CD4-positive, alpha-beta T cell treated with Interleukin-6 at 100 ng/mL for 8 hours (primary cell): ENCODE measurements around the gene ATP6V0A4.
"Not testable (repeated sequence)": the region's sequence is repeated elsewhere in the genome, so short reads cannot be mapped to it uniquely, and the experiment has no call there.

Experiments used
- DNase-seq: peaks from one replicate; pipeline ENCODE4 v3.0.0-alpha.2; 2020; ENCODE audit warnings: mixed read lengths, low spot score

The ATP6V0A4 gene

DNA sequence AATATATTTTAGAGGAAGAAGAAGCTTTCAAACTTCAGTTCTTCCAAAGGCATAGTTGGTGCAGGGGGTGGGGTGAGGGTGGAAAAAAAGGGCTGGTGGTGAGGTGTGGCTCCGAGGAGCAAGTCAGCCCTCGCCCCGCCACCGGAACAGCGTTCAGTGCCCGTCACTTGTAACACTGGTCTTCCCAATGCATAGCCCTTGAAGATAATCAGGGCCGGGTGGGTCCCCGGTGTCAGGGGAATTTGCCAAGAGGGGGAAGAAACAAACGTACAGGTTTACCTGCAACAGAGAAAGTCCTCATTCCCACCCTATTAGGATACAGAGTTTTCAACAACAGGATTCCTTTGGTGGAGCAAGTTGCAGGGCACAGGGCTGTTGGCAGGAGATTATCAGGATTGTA lies 98.3 kb downstream of the ATP6V0A4 start:
- DNase-seq = no peak

GRCh38 chr7:138698281-138698680 lies 99.7 kb downstream of the ATP6V0A4 start:
- no peak for DNase-seq

DNA sequence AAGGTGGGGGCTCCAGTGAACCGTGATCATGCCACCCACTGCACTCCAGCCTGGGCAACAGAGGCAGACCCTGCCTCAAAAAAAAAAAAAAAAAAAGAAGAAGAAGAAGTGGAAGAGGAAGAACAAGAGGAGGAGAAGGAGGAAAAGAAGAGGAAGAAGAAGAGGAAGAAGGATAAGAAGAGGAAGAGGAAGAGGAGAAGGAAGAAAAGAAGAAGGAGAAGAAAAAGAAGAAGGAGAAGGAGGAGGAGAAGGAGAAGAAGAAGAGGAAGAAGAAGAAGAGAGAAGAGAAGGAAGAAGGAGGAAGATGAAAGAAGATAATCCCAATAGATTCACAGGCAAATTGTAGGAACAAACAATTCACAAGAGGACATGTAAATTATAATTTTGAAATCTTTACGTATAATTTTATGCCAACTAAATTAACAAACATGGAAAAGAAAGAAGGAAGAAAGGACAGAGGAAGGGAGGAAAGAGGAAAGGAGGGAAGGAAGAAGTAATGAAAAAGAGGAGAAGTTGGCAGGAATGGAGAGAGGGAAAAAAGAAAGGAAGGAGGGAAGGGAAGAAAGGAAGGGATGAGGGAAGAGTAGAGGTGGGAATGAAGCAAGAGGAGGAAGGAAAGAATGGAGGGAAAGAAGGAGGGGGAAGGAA lies 100.3 kb downstream of the ATP6V0A4 start:
- DNase-seq = no peak

GRCh38 chr7:138695776-138696175 lies 102.2 kb downstream of the ATP6V0A4 start:
- not testable (repeated sequence) for DNase-seq

DNA sequence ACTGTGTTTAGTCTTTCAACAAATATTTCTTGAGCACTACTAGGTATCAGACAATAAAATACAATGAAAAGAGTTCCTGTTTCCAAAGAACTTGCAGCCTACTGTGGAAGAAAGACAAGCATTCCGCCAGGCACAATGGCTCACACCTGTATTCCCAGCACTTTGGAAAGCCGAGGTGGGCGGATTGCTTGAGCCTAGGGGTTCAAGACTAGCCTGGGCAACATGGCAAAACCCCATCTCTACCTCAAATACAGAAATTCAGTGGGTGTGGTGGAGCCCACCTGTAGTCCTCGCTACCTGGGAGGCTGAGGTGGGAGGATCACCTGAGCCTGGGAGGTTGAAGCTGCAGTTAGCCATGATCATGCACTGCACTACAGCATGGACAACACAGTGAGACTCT lies 102.9 kb downstream of the ATP6V0A4 start:
- DNase-seq = no peak

GRCh38 chr7:138691178-138691577 lies 106.8 kb downstream of the ATP6V0A4 start:
- DNase-seq = no peak

DNA sequence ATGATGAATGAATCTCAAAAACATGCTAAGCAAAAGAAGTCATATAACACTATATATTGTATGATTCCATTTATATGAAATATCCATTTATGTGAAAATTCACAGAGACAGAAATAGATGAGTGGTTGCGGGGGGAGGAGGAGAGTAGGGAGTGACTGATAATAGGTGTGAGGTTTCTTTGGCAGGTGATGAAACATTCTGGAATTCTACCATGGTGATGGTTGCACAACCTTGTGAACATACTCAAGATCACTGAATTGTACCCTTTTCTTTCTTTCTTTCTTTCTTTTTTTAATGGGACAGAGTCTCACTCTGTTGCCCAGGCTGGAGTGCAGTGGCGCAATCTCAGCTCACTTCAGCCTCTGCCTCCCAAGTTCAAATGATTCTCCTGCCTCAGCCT lies 107.5 kb downstream of the ATP6V0A4 start:
- DNase-seq = no peak

GRCh38 chr7:138688037-138688436 lies 110.0 kb downstream of the ATP6V0A4 start:
- DNase-seq = not testable (repeated sequence)

DNA sequence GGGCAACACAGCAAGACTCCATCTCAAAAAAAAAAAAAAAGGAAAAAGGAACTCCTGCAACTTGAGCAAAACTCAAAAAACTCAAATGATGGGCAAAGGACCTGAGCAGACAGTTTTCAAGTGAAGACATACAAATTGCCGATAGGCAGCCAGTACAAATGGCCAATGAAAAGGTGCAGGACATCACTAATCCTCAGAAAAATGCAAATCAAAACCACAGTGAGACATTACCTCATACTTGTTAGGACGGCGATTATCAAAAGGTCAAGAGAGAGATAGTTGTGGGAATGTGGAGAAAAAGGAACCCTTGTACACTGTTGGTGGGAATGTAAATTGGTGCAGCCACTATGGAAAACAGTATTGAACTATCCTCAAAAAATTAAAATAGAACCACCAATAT lies 113.7 kb downstream of the ATP6V0A4 start:
- no peak for DNase-seq

- no peak for DNase-seq
Measured at GRCh38 chr7:138679793-138680192, 118.2 kb downstream of the ATP6V0A4 start.

DNA sequence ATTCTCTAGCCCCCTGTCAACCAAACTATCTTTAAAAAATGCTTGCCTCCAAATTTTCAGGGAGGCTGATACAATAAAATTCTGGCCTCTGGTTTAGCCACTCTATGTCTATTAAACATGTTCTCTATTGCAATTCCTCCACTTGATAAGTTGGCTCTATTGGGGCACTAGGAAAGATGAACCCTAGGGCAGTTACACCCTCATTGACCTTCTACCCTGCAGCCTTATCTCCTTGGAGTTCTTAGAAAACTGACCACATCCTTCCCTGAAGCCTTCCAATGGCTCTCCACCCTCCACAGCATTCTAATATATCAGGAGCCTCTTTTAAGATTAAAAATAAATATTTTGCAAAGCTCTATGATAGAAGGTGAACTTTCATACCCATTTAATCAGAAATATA lies 127.4 kb downstream of the ATP6V0A4 start:
- DNase-seq = no peak

DNA sequence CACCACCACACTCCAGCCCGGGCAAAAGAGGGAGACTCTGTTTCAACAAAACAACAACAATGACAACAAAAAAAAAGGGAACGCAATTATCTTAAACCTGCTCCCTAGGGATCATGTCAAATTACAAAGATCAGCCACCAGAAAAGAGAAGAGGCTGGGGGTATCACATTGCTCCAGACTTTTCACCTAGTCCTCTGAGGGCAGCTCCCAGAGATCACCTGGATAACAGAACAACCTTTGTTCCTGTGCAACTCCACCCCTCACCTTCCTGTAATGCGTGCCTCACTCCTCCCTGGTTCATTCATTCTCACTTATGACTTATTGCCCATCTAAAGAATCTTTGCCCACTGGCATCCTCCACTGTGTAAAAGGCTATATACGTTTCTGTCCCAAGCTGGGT lies 128.6 kb downstream of the ATP6V0A4 start:
- no peak for DNase-seq

DNA sequence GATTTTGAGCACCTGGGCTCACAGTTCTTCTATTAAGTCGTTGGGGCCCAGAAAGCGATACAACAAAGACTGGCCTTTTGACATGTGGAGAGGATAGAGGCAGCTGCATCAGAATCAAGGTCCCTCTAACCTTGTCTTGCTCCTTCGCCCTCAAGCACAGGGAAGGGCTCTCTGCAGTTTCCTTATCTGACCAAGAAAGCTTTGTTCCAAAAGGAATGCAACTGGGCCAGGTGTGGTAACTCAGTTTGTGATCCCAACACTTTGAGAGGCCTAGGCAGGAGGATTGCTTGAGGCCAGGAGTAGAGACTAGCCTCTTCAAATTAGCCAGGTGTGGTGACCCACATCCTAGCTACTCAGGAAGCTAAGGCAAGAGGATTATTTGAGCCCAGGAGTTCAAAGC lies 129.1 kb downstream of the ATP6V0A4 start:
- no peak for DNase-seq

DNA sequence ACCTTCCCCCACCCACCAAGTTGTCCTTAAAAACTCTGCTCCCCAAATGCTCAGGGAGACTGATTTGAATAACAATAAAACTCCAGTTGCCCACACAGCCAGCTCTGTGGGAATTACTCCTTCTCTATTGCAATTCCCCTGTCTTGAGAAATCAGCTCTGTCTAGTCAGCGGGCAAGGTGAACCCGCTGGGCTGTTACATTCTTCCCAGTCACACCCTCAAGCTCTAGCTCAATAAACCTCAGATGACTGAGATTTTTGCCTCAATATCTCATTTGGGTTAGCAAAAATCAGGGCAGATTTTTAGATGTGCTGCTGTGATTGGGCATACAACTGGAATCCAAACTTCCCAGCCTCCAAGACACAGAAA lies 129.8 kb downstream of the ATP6V0A4 start:
- no peak for DNase-seq

GRCh38 chr7:138667535-138668228 lies 130.3 kb downstream of the ATP6V0A4 start:
- DNase-seq = no peak

- no peak for DNase-seq
Measured at GRCh38 chr7:138666385-138666784, 131.6 kb downstream of the ATP6V0A4 start.

DNA sequence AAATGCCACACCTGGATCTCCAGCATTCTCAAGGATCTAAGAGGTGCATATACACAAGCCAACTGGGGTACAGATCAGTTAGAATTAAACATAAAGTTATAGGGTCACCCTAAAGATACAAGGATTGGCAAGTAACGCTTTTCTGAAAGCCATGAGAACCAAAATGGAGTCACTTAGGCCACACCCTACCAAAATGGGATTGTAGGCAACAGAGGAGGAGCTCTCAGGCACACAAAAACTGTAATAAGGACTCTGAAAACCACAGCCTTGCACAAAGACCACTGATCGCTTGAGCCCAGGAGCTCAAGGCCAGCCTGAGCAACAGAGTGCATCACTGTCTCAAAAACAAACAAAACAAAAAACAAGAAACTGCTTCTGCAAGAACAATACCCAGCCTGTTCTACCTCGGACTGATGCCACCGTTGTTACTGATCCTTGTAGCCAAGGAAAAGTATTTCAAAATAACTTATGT lies 132.3 kb downstream of the ATP6V0A4 start:
- no peak for DNase-seq

GRCh38 chr7:138665249-138665648 lies 132.7 kb downstream of the ATP6V0A4 start:
- DNase-seq = no peak

DNA sequence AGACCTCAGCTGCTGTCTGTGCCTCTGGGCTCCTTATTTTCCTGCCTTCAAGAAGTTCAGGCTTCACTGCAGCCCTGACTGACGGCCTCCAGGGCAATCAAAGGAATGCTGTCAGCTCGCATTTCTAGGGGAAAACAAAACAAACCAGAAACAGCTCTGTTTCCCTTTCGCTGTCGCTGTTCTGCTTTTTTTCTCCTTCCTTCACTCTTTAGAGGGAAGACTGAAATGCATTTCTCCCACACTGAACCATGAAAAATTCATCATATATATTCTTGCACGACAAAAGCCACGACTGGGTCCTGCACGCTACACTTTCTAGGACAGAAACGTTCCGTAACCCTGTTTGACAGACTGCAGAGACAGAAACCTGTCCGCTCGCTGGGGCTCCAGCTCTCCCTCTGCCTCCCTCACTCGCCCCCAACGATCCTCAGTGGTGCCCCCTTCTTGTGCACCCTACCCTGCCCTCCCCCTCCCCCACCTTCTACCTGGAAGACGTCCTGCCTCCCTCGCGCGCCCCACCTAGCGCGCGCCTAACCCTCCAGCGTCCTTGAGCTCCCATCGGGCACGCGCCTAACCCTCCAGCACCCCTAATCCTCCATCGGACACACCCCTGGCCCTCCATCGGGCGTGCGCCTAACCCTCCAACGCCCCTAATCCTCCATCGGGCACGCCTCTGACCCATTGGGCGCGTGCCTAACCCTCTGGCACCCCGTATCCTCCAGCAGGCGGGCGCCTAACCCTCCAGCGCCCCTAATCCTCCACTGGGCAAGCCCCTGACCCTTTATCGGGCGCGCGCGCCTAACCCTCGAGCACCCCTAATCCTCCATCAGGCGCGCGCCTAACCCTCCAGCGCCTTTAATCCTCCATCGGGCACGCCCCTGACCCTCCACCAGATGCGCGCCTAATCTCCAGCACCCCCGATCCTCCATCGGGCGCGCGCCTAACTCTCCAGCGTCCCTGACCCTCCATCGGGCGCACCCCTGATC lies 134.0 kb downstream of the ATP6V0A4 start:
- no peak for DNase-seq

DNA sequence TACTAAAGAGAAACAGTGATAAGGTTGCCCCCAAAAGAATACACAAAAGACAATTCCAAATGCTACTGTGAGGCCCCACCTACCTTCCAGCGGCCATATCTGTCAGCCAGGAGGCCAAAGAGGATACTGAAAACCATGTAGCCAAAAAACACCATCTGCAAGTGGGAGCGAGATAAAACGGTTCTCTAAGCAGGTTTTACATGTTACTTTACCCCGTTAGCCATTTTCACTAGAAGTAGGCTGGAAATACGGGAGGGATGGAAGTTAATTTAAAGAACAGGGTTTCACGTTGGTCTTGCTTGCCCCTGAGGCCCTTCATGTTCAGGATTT lies 135.0 kb downstream of the ATP6V0A4 start:
- no peak for DNase-seq

DNA sequence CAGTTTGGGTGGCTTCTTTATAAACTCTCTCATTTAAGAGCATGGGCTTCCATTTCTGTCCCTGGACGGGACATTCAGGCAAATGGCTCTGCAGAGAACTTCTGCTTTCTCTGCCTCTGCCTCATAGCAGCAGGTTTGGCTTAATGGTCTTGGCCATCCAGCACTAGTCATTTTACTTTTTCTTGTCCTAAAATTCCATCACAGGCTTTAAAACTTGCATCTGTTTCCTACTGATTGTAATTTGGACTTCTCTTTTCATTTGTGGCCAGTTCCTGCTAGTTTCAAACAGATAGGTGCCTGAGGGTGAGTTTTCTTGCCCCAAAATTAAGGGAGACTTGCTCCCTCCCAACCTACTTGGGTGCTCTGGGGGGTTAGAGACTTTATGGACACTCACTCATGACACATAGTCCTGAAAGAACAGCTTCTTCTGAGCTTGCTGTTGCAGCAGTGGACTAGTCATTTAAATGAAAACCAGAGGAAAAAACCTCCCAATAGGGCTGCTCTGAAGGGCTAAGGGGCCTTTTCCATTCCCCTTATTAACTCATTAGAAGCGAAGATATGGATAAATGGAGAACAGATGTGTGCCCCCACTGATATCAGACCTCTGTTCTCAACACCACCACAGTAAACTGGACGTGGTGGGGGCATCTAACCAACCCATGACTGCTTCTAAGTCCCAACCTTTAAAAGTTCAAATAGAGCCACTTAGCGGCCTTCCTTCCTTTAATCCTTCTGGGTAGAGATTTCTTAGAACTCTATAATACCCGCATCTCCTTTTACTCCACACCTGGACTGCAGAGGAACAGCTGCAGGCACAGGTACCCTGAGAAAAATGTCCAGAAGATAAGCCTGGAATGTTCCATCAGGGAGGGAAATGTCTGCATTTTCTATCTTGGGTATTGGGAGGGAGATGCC lies 135.7 kb downstream of the ATP6V0A4 start:
- no peak for DNase-seq
